HG03439 (cell line): Measurements from ENCODE around the gene LRCOL1.

Experiments used
- ATAC-seq: cut with Tn5 transposase; IDR thresholded peaks from one replicate; pipeline ENCODE4 v1.9.1; 2021; ENCODE audit warnings: mild to moderate bottlenecking, moderate library complexity; ENCODE audit not compliant: unreplicated experiment

The LRCOL1 gene

DNA sequence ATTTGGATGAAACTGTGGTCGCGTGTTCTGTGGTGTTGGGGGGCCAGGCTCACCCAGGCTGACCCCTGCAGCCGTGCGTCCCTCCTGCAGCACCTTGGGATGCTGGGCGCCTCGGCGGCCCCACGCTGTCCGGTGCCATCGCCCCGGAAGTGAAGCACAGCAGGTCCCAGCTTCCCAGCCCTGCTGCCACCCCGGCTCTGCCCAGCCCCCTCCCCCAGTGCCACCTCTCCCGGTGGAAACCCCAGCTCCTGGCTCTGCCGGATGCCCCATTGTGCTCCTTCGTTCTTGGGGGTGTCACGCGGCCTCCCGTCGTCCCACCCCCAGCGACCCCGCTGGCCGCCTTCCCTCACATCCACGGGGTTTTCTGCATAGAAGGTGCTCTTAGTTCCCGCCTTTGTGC, 25.2 kb downstream of the LRCOL1 start:
- no peak for ATAC-seq

DNA sequence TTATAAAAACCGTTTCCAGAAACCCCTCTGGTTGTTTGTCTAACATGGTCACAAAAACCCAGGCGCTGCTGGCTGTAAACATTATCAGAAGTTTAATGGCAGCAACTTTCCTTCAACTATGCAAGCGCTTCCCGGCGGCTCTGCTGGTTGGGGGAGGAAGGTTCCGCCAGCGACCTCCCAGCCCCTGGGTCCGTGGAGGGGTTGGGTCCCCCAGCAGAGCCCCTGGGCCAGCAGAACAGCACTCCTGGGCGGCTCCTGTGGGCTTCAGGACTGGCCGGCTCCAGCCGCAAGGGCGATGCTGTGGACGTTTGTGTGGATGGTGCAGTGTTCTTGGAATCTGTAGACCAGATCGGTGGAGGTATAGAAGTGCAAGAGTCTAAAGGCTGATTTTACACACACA, 26.0 kb downstream of the LRCOL1 start:
- no peak for ATAC-seq

DNA sequence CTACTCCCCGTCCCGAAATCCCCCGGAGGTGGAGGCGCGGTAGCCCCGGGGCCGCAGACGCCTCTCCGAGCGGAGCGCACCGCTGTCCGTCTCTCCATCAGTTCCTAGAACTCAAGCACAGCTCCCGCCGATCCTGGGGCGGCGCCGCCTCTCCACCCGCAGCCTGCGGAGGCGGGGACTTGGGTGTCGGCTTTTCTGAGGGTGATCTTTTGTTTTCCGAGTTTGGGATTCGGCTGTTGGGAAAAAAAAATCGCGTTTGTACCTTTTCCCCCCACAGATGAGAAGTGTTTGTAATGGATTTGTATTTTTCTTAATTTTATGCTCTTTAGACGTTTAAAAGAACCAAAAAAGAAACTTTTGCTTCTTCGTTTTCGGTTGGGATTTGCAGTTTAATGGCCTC, 26.6 kb downstream of the LRCOL1 start:
- ATAC-seq = no peak

DNA sequence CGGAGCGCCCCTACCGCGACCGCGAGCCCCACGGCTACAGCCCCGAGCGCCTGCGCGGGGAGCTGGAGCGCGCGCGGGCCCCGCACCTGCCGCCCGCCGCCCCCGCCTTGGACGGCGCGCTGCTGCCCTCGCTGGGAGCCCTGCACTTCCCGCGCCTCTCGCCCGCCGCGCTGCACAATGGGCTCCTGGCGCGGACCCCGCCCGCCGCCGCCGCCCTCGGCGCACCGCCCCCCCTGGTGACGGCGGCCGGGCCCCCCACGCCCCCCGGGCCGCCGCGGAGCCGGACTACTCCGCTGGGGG, 27.0 kb downstream of the LRCOL1 start:
- no peak for ATAC-seq

DNA sequence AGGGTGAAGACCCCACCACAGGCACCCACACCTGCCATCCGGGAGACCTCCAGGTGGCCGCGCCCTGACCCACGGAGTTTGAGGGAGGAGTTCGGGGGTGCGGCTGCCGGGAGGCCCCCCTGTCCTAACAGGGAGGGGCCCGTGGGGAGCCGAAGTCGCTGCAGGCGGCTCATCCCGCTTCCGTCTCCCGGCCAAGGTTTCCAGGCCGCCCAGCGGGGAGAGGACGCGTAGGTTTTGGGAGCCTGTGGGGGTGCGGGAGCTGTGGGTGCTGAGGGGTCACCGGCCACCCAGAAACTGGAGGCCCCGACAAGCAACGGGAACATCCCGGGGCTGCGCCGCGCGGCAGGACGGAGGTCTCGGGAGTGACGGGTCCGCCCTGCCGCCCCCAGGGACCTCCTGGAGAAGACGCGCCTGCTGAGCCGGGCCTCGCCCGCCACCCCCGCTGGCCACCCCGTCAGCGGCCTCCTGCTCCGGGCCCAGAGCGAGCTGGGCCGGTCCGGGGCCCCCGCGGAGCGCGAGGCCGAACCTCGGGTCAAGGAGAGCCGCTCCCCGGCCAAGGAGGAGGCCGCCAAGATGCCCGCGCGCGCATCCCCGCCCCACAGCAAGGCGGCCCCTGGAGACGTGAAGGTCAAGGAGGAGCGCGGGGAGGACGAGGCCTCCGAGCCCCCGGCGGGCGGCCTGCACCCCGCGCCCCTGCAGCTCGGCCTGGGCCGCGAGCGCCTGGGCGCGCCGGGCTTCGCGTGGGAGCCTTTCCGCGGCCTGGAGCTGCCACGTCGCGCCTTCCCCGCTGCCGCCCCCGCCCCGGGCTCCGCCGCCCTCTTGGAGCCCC, 27.6 kb downstream of the LRCOL1 start:
- ATAC-seq = no peak

DNA sequence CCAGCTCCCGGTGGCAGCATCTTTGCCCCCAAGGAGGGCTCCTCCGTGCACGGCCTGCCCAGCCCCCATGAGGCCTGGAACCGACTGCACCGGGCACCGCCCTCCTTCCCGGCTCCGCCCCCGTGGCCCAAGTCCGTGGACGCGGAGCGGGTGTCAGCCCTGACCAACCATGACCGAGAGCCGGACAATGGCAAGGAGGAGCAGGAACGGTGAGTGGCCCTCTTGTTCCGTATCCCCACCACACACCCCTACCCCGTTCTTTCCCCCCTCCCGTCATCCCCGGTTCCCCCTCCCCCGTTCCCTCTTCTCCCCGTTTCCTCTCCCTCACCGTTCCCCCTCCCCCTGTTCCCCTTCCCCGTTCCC, 28.3 kb downstream of the LRCOL1 start:
- ATAC-seq = no peak

DNA sequence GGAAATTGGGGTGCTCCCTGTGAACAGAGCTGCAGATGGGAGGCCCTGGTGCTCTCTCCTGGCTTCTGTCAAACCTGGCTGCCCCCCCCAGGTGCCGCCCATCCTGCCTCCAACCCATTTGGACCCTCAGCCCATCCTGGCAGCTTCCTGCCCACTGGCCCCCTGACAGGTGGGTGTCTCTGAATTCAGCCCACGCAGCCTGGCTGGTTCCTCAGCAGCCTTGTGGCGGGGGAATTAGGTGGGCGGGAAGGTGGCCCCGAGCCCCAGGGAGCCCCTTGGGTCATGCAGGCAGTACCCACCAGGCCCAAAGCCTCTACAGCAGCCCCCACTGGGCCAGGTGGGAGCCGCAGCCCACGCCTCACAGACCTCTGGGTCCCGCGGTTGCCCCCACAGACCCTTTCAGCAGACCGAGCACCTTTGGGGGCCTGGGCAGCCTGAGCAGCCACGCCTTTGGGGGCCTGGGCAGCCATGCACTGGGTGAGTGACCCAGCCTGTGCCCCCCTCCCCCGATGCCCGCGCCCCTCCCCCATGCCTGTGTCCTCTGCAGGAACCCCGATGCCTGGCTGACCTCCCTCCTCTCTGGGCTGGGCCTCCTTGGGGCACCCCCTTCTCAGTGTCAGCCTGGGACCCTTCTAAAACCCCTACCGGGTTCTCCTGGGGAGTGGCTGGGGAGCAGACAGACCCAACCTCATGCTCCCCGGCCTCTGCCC, 28.9 kb downstream of the LRCOL1 start:
- no peak for ATAC-seq

DNA sequence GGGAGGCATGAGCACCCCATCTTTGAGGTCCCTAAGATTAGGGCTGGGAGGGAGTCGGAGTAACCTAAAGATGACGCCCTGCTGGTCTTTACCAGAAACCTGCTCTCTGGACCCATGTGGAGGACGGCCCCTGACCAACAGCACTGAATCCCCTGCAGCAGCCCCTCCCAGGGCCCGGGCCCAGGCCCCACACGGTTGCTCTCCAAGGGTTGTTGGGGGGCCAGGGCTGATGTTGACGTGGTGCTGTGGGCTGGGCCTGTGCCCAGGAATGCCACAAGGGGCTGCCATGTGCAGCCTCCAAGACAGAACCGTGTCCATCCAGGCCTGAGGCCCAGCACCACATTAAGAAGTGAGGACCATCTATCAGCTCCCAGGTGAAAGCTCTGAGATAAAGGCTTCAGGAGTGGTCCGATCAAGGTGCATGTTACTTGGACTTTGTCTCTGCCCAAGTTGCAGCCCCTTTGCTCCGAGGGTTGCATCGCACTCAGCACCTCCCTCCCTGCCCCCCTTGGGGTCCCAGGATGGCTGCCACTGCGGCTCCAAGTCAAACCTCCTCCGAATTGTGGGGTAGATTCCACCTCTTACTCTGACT, 29.6 kb downstream of the LRCOL1 start:
- no peak for ATAC-seq

DNA sequence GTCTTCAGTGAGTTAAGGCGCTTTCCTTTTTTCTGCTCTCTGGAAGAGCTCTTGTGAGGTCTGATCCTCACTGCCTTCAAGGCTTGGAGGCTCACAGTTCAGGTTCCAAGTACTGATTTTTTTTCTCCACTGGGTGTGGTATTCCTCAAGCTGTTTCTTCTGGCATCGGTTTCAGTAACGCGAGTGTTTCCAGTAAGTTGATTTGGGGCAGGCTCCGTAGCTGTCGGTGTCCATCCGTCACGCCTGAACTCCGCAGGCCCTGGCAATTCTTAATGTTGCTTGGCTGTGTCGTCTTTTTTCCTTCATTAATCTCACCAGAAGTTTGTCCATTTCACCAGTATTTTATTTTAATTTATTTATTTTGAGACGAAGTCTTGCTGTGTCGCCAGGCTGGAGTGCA, 30.6 kb downstream of the LRCOL1 start:
- ATAC-seq = no peak

DNA sequence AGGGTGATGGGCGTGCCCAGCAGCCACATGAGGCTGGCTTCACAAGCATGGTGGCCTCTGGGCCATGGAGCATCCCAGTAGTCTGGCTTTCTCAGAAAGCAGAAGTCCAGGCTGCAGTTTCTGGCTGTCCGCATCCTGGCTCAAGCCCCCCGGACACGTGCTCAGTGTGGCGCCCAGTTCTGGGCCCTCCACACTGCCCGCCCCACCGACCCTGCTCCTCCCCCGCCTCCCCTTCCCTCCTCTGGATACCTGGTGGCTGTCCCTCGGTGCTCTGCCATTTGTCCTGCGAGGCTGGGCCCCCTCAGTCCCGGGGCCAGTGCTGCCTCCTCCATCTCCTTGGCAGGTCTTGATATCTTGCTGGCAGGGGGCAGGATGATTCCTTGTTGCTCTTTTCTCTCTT, 31.6 kb downstream of the LRCOL1 start:
- ATAC-seq = no peak

DNA sequence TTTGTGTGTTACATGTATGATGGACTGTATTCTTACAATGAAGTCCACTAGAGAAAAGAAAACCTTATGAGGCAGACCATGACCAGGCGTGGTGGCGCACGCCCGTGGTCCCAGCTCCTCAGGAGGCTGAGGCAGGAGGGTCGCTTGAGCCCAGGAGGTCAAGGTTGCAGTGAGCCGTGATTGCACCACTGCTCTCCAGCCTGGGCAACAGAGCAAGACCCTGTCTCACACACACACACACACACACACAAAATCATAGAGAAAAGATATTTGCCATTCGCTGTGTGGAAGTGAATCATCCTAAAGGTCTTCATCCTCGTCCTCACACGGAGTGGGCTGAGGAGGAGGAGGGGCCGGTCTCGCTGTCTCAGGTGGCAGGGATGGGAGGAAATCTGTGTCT, 32.3 kb downstream of the LRCOL1 start:
- ATAC-seq = no peak

DNA sequence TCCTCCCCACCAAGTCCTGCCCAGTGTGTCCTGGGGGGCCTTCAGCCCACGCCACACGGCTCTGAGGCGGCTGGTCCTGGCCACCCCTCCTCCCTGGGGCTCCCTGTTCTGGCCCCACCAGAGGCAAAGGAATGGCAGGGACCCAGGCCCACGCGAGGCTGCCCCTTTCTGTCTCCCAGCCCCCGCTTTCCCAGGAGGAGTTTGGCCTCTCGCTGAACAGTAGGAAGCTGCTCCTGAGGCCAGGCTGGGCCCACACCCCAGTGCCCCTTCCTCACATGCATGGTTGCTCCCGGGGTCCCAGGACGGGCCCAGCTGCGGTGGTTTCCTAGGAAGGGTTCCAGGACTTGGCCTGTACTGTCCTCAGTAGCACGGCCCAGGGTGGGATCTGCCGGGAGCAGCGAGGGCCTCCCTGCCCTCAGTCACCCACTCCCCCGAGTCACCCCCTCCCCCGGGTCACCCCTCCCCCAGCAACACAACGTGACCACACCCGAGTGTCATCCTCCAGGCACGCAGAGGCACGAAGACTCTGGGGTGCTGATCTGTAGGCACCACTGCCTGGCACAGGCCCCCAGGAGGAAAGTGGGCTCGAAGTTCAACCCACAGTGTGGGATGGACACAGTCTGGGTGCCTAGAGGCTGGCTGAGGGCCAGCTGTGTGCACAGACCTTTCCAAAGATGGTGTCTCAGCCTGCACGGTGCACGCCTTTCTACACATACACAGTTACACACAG, 33.0 kb downstream of the LRCOL1 start:
- no peak for ATAC-seq

DNA sequence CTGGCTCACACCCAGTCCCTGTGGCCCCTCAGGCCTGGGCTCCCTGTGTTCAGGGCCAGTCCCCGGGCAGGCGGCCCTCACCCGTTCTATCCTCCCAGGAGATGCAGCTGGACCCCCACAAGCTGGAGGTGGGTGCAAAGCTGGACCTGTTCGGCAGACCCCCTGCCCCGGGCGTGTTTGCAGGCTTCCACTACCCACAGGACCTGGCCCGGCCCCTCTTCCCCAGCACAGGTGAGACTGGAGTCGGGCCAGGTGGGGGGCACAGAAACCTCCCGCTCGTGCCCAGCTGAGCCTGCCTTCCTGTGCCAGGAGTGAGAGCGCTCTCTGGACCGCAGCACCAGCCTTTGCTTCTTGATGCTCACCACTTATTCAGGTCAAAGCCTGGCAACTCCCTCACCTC, 33.7 kb downstream of the LRCOL1 start:
- no peak for ATAC-seq

DNA sequence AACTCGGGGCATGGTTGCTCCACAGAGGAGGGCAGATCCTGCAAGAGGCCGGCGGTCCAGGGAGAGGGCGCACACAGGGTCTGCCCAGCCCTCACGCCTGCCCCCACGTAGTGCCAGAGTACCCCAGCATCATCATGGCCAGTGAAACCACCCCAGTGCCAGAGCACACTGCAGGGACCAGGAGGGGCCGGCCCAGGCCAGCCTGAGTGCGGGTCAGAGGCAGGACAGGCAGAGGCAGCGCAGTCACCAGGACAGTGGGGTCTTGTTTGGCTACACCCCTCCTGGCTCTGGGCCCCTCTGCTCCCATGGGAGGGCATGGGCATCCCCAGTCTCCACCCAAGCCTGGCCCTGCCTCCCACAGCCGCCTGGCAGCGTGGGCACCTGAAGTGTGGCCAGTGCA, 34.7 kb downstream of the LRCOL1 start:
- no peak for ATAC-seq

DNA sequence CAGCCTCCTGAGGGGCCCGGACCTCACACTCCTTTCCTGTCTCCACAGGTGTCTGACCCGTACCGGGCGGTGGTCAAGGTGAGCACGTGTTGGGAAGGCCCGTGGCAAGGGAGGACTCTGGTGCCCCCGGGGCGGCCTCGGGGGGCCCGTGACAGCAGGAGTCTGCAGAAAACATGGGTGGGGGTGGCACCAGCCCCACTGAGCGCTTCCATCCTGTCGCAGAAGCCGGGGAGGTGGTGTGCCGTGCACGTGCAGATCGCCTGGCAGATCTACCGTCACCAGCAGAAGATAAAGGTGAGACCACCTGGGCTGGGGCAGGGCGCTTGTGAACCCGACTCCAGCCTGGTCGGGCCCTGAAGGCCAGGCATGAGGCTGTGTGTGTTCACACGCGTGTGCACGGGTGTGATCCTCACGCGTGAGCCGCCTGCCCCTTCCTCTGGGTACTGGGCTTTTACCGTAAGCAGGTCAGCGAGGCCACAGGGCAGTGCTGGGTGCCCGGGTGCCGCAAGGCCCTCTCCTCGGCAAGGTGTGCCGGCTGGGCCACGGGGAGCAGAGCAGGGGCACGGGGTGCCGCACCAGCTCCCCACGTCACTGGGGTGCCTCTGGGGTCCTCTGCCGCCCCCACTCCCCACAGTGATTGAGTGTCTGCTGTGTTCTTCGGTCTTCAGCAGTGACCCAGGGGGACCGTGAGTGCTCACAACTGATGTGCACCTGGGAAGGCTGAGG, 35.9 kb downstream of the LRCOL1 start:
- ATAC-seq = no peak

DNA sequence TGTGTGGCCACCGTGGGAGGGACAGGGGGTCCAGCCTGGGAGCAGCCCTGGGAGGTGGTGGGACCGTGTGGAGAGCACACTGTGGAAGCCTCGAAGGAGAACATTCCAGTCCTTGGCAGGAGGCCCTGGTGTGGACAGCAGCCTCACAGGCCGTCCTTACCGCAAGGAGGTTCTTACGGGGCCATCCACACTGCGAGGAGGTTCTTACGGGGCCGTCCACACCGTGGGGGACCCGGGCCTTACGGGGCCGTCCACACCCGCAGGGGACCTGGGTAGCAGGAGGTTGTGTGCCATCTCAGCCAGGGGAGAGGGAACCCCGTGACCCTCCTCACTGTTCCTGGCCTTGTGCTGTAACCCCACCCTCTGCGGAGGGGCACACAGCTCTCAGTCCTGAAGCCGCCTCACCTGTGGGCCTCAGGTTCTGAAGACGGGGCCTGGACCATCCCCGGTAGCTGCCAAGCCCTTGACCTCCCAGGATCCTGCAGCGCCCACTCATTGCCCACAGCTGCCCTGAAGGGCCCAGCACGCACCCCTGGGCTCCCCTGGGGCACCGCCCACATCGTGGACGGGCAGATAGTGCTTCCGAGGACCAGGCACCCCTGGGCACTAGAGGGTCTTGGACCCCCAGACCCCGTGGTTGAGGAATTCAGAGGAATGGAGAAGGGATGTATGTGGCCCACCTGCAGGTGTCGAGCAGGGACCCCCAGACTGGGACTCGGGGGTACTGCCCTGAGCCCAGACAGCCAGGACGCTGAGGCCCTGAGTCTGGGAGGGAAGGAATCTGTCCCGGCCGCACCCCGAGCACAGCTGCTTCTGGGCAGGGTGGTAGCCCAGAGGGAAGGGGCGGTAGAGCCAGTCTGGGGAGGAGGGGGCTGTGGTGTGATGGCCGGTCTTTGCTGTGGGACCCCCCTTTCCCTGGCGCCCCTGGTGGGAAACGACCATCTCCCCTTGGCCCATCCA, 37.3 kb downstream of the LRCOL1 start:
- ATAC-seq = no peak

DNA sequence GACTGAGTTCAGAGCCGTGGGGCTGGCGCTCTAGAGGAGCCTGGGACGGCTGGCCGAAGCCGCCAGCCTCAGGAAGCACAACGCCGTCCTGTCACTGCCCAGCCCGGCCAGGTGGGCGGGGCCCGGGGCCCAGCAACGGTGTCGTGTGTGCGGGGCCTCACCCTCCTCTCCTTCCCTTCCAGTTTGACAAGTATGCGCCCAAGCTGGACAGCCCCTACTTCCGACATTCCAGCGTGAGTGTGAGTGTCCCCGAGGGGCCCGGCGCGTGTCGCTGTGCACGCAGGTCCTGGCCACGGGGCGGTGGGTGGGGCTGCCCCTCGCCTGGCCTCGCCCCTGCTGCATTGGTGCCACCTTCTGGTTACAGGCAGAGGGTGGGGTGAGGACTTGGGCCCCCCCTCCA, 38.3 kb downstream of the LRCOL1 start:
- no peak for ATAC-seq

DNA sequence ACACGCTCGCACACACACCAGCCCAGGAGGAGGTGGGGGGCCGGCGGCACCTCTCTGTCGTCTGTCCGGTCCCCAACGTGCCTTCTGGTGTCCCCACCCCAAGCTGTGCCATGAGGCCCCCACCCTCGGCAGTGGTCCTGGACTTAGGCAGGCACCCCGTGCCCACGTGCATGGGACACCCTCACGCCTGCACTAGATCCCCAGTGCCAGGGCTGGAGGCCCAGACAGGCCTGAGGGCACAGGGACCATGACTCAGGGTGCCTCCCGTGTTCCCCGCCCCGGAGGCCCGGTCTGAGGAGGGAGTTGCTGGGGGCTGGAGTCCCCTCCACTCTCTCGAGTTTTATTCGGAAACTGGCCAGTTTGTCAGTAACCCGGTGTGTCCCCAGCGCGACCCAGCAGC, 38.8 kb downstream of the LRCOL1 start:
- ATAC-seq = no peak

DNA sequence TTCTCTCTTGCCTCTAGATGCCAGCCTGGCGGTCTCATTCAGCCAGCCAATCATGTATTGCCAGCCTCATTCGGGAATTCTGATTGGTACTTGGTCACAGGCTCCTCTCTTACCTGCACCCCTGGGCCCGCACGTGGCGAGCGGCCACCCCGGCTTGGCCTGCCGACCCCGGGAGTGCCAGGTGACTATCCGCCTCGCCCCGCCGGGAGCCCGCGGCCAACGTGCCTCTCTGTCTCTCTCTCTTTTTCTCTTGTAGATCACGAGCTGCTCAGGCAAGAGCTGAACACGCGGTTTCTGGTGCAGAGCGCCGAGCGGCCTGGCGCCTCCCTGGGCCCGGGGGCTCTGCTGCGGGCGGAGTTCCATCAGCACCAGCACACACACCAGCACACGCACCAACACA, 39.3 kb downstream of the LRCOL1 start:
- ATAC-seq = no peak

DNA sequence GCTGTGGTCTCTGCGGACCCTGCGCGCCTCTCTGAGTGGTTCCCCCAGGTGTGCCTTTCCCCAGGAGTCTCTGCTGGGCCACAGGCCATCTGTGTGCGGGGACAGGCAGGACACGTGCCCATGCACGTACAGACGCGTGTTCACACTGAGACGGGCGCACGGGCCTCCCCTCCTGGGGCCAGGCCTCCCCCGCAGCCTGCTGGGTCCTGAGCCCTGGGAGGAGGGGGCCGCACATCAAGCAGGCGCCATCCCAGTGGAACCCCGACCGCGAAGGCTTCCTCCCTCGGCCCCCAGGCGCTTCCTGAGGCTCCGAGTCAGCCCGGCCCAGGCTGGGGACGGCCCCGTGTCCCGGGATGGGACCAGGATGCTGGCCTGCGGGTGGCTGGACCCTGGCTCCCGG, 39.7 kb downstream of the LRCOL1 start:
- no peak for ATAC-seq
